NAMALWA (cell line): Measurements from ENCODE around the gene HMGXB4.

Source experiments
- DNase-seq: peaks from one replicate; pipeline ENCODE4 v3.0.0-alpha.2; 2015; ENCODE audit warnings: low spot score

HMGXB4 gene

DNA sequence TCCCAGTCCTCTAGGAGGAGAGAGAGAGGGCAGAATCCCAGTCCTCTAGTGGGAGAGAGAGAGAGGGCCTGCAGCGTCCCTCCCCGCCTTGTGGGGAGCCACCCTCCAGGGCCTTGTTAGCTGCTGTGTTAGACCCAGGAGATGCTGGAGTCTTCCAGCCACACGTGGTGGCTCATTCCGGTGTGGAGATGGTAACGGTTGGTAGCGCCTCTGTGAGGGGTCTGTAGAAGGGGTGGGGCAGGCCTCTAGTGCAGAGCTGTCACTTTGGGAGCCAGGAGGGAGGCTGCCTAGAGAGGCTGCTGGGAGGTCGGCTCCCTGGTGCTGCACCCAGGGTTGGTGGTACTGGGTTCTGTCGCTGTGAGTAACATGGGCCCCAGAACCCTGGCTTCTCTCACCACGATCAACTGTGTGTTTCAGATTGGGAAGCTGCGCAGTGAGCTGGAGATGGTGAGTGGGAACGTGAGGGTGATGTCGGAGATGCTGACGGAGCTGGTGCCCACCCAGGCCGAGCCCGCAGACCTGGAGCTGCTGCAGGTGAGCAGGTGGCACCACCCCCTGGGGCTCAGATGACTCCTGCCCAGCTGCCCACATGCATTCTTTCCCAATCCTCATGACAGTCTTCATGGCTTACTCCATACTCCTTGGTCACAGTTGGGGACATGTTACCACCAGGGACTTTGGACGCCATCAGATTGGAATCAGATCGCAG lies 69.7 kb downstream of the HMGXB4 start:
- no peak for DNase-seq

- DNase-seq = no peak
Measured at GRCh38 chr22:35327690-35328471, 70.6 kb downstream of the HMGXB4 start.

- DNase-seq = no peak
Measured at GRCh38 chr22:35328472-35328885, 71.2 kb downstream of the HMGXB4 start.

GRCh38 chr22:35329114-35329847 lies 72.0 kb downstream of the HMGXB4 start:
- DNase-seq = no peak

DNA sequence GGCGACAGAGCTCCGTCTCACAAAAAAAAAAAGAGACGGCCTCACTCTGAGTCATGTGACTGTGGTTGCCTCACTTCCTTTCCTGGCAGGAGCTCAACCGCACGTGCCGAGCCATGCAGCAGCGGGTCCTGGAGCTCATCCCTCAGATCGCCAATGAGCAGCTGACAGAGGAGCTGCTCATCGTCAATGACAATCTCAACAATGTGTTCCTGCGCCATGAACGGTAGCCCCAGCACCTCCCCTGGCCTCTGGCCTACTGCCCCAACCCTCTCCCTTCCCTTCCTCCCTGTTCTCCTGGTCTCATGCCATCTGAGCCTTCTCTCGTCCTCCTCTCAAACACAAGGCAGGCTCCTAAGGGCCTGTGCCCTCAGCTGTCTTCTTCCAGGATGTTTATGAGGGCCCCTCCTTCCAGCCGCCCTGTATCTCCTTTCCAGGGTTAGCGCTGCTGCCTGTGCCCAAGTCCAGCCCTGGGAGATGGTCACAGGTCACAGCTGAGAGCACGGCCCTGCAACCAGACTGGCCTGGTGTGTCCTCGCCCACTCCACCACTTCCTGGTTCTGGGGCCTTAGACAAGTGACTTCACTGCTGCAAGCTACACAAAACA lies 73.1 kb downstream of the HMGXB4 start:
- peak; percentile 63 for DNase-seq

GRCh38 chr22:35332278-35332677 lies 75.0 kb downstream of the HMGXB4 start:
- no peak for DNase-seq

DNA sequence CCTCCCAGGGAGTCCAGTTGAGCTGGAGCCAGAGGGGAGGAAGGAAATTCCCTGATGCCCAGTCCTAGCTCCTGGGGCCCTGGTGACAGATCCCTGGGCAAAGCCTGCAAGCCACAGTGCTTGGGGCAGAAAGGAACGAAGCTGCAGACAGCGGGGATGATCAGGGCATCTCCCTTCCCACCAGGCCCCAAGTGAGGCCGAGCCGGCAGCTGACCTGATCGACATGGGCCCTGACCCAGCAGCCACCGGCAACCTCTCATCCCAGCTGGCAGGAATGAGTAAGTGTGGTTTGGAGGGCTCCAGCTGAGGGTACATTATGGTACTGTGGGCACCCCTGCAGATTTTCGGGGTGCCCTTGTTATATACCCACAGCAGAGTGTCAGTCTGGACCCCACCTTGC lies 75.9 kb downstream of the HMGXB4 start:
- DNase-seq = no peak

DNA sequence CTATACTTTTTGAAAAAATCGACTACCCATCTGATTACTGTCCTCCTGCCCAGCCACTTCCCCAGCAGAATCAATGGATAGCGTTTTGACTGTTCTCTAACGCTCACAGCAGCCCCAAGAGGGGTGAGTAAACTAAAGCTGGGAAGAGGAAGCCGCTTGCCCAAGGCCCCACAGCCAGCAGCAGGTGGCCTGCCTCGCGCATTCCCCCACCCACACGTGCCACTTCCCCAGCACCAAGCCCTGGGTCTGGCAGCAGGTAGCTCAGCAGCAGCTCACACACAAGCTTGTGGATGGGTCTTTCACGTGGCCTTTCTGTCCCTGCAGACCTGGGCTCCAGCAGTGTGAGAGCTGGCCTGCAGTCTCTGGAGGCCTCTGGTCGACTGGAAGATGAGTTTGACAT lies 76.7 kb downstream of the HMGXB4 start:
- peak; percentile 34 for DNase-seq

DNA sequence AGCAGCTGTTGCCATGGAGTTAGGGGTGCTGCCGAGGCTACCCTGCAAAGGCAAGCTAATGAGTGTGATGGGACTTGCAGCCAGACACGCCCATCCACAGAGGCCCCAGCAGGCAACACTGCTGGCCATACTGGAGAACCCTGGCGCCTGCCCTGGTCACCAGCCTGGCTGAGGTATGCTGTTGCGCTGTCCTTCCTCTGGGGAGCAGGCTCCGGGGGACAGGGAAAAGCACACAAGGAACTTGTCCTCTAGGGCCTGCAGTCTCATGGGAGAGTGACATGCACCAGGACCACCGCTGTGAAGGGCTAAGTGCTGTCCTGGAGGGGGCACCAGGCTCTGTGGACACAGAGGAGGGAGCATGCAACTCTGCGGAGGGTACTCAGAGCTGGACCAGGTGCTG lies 78.2 kb downstream of the HMGXB4 start:
- DNase-seq = no peak

GRCh38 chr22:35335936-35336781 lies 78.9 kb downstream of the HMGXB4 start:
- no peak for DNase-seq

DNA sequence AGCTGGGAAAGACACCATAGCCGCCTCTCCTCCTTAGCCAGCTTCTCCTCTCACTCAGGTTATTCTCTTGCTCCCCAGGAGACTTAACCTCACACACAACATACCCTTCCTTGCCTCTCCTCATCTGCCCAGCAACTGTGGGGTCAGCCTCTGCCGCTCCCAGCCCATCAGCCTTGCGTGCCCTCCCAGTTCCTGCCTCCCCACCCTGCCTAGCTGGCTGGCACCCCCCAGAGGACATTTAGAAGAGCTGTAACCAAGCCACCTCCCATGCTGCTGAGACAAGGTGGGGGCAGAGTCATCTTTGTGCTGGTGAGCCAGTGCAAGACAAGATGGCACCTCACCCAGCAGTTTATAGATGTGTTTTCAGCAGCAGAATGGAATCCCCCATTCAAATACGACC lies 80.6 kb downstream of the HMGXB4 start:
- DNase-seq = peak; percentile 41

DNA sequence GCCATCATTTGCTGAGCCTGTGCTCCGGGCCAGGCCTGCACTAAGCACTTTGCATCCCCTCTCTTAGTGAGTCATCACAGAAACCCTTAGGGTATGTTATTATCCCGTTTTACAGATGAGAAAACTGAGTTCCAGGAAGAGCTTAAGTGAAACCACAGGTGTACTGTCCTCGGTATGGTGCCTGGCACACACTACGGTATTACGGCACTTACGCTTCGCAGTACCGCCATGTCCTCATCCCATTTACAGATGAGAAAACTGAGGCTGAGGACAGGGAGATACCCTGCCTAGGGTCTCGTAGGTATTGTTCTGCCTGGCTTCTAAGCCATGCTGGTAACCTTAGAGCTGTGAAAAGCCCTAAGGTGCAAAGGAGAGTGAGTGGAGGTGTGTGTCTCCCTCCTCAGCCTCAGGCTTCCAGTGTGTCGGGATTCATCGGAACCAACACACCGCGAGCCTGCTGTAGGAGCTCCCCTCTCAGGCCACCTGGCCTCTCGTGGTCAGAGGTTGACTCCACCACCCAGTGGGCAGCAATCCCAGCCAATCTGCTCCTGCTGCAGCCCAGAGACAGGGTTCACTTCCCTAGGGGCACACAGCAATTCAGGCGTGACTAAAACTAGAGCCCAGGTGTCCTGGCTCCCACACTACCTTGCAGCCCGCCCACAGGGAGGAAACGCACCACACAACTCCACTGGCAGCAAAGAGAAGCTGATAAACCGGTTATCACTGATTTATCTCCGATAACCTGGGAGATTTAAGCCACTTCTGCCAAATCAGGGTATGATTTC lies 84.0 kb downstream of the HMGXB4 start:
- DNase-seq = peak; percentile 28

- no peak for DNase-seq
Measured at GRCh38 chr22:35342390-35342789, 85.1 kb downstream of the HMGXB4 start.

DNA sequence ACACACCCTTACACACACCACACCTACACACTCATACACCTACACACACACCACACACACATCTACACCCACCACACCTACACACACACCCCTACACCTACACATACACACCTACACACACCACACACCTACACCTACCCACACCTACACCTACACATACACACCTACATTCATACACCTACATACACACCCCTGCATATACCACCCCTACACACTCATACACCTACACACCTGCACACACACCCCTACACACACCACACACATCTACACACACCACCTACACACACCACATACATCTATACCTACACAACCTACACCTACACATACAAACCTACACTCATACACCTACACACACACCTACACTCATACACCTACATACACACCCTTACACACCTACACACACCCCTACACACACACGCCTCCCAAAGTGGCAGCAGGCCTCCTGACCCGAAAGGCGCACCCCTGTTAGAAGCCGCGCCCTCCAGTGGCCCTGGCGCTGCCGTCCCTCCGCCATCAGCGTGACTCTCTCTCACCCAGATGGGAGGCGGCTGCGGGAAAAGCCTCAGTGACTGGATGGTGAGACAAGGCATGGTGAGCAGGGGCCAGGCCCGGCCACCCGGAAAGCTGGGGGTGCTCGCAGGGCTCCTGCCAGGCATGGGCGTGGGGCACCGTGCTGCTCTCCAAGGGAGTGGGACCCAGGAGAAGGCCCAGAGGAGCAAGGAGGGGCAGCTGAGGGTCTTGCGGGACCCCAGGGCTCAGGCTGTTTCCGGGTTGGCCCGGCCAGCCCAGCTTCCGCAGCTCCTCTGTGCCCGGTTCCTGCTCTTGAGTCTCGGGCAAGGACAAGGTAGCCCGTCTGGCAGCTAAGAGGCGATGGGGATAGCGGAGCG lies 86.6 kb downstream of the HMGXB4 start:
- no peak for DNase-seq

DNA sequence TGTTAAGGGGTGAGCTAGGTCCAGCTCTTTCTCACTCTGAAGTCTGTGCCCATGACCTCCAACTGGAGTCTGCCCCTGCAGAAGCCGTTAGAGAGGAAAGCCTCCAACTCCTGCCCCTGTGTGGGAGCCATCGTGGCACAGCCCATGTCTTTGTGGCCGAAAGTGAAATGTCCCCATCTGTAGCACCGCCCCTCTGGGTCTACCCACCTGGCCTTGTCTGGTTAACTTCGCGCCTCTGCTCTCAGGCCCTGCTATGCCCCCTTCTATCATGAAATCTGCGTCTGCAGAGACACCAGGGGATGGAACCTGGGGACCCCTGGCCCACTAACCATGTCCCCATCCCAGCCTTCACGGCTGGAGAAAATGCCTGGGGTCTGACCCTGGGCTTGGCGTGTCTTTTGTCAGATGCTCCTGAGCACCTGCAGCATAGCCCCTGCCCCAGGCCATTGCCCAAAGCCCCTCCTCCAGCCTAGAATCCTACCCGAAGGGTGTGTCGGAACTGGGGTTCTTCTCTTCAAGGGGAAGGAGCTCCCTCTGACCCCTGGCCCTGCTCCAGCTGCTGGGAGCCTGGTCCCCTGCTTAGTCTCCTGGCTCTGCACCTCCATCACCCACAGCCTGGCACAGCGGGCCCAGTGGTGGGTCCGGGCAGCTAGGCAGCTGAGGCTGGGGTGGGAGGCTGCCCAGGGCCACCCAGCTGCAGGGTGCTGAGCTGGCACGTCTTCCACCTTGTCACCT lies 87.8 kb downstream of the HMGXB4 start:
- no peak for DNase-seq
